ENCODE measurements around the gene ZDBF2.

DNA sequence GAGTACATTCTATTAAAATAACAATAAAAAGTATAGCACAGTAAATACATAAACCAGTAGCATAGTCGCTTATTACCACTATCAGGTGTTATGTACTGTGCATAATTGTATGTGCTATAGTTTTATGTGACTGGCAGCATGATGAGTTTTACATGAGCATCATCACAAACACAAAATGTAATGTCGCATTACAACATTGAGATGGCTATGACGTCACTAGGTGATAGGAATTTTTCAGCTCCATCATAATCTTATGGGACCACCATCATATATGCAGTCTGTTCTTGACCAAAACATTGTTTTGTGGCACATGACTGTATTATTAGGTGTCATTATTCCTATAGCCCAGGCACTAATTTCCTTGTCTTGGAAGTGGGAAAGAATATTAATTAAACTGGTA, 48.6 kb downstream of the ZDBF2 start:
- TF ChIP-seq POLR2AphosphoS5 (IDR thresholded peaks at IDR 0.05; ENCODE audit: low read depth, low read length) (no peak), POLR2A (IDR thresholded peaks at IDR 0.05; ENCODE audit: low read depth, low read length) (no peak), TAF1 (IDR thresholded peaks at IDR 0.05; ENCODE audit: borderline replicate concordance, low read depth, low read length) (no peak)

All from GM12892 (cell line).